ENCODE results near the gene STMND1. TPM values are rescaled to one million over a fixed set of nuclear protein-coding genes. Genes with fewer than 3 reads are reported as not detected.

The STMND1 gene
- total RNA-seq, 1 experiment from 2014 or later = not detected

- no TSS peak for BruUV-seq (replicated peaks)
- peaks cover 9% of the 10 kb centered on the region for H3K9me3 Mint-ChIP-seq (ENCODE audit: unreplicated experiment)
- no peak overlapping the region for H3K4me3 ChIP-seq (ENCODE audit: low read depth, low read length)
- ChIA-PET POLR2A (no interaction called here), CTCF (no interaction called here)
- H3K9me3 ChIP-seq = 0 out of 2 replicates have a peak, but pooled peaks cover 3% of the 10 kb centered on the region
- DNase-seq = no peak
- intact Hi-C loops (cut with micrococcal nuclease; ENCODE audit: unreplicated experiment) = no loop called here
- peaks cover 5% of the 10 kb centered on the region for H3K27me3 Mint-ChIP-seq (ENCODE audit: insufficient read depth, unreplicated experiment)
- no peaks in the 10 kb centered on the region for H3K4me1 Mint-ChIP-seq (ENCODE audit: low read depth, unreplicated experiment)
- no peaks in the 10 kb centered on the region for H3K27me3 ChIP-seq (replicated peaks; ENCODE audit: control insufficient read depth, insufficient read depth, low read length)
- H3K4me1 ChIP-seq = no peaks in the 10 kb centered on the region
- no peak overlapping the region for H3K4me3 Mint-ChIP-seq (ENCODE audit: unreplicated experiment)
- H3K36me3 Mint-ChIP-seq (ENCODE audit: insufficient read depth, unreplicated experiment) = no peaks in the 10 kb centered on the region
- no peaks in the 10 kb centered on the region for H3K36me3 ChIP-seq (ENCODE audit: control insufficient read depth, insufficient read depth, low read length)
- H3K27ac Mint-ChIP-seq (ENCODE audit: unreplicated experiment) = no peak overlapping the region
- no peak for TF ChIP-seq CTCF (IDR thresholded peaks at IDR 0.05; ENCODE audit: insufficient read depth in 1 of 2, low read depth in 1 of 2, low read length in 1 of 2, severe bottlenecking in 1 of 2, unreplicated experiment in 1 of 2)
Observed at GRCh38 chr6:17132967-17133366, 31.1 kb downstream of the STMND1 start.

GRCh38 chr6:17138033-17138432 is 36.2 kb downstream of the STMND1 start:
- no peaks in the 10 kb centered on the region for H3K27me3 ChIP-seq (replicated peaks; ENCODE audit: control insufficient read depth, insufficient read depth, low read length)
- POLR2A ChIA-PET = no interaction called here
- no TSS peak for BruUV-seq (replicated peaks)
- Mint-ChIP-seq H3K27ac (ENCODE audit: unreplicated experiment) (no peak overlapping the region), H3K9me3 (ENCODE audit: unreplicated experiment) (peaks cover 6% of the 10 kb centered on the region), H3K27me3 (ENCODE audit: insufficient read depth, unreplicated experiment) (peaks cover 5% of the 10 kb centered on the region), H3K4me1 (ENCODE audit: low read depth, unreplicated experiment) (no peaks in the 10 kb centered on the region), H3K4me3 (ENCODE audit: unreplicated experiment) (no peak overlapping the region), H3K36me3 (ENCODE audit: insufficient read depth, unreplicated experiment) (no peaks in the 10 kb centered on the region)
- no peak for DNase-seq
- CTCF ChIA-PET = no interaction called here
- H3K4me3 ChIP-seq (ENCODE audit: low read depth, low read length) = no peak overlapping the region
- H3K36me3 ChIP-seq (ENCODE audit: control insufficient read depth, insufficient read depth, low read length) = no peaks in the 10 kb centered on the region
- no peaks in the 10 kb centered on the region for H3K4me1 ChIP-seq
- intact Hi-C loops (cut with micrococcal nuclease; ENCODE audit: unreplicated experiment) = no loop called here
- no peak for TF ChIP-seq CTCF (IDR thresholded peaks at IDR 0.05; ENCODE audit: insufficient read depth in 1 of 2, low read depth in 1 of 2, low read length in 1 of 2, severe bottlenecking in 1 of 2, unreplicated experiment in 1 of 2)
- 0 out of 2 replicates have a peak, but pooled peaks cover 6% of the 10 kb centered on the region for H3K9me3 ChIP-seq

- Mint-ChIP-seq H3K27me3 (ENCODE audit: insufficient read depth, unreplicated experiment) (no peaks in the 10 kb centered on the region), H3K4me3 (ENCODE audit: unreplicated experiment) (no peak overlapping the region), H3K9me3 (ENCODE audit: unreplicated experiment) (peaks cover 8% of the 10 kb centered on the region), H3K27ac (ENCODE audit: unreplicated experiment) (no peak overlapping the region), H3K4me1 (ENCODE audit: low read depth, unreplicated experiment) (no peaks in the 10 kb centered on the region), H3K36me3 (ENCODE audit: insufficient read depth, unreplicated experiment) (no peaks in the 10 kb centered on the region)
- H3K4me3 ChIP-seq (ENCODE audit: low read depth, low read length) = no peak overlapping the region
- ChIA-PET POLR2A (no interaction called here), CTCF (no interaction called here)
- TF ChIP-seq CTCF (IDR thresholded peaks at IDR 0.05; ENCODE audit: insufficient read depth in 1 of 2, low read depth in 1 of 2, low read length in 1 of 2, severe bottlenecking in 1 of 2, unreplicated experiment in 1 of 2) = no peak
- DNase-seq = no peak
- no peaks in the 10 kb centered on the region for H3K36me3 ChIP-seq (ENCODE audit: control insufficient read depth, insufficient read depth, low read length)
- no TSS peak for BruUV-seq (replicated peaks)
- 0 out of 2 replicates have a peak, but pooled peaks cover 3% of the 10 kb centered on the region for H3K9me3 ChIP-seq
- intact Hi-C loops (cut with micrococcal nuclease; ENCODE audit: unreplicated experiment) = no loop called here
- H3K27me3 ChIP-seq (replicated peaks; ENCODE audit: control insufficient read depth, insufficient read depth, low read length) = no peaks in the 10 kb centered on the region
- H3K4me1 ChIP-seq = no peaks in the 10 kb centered on the region
Observed at GRCh38 chr6:17144016-17144415, 42.2 kb downstream of the STMND1 start.
